Measurements from ENCODE around the gene HIVEP3.

DNA sequence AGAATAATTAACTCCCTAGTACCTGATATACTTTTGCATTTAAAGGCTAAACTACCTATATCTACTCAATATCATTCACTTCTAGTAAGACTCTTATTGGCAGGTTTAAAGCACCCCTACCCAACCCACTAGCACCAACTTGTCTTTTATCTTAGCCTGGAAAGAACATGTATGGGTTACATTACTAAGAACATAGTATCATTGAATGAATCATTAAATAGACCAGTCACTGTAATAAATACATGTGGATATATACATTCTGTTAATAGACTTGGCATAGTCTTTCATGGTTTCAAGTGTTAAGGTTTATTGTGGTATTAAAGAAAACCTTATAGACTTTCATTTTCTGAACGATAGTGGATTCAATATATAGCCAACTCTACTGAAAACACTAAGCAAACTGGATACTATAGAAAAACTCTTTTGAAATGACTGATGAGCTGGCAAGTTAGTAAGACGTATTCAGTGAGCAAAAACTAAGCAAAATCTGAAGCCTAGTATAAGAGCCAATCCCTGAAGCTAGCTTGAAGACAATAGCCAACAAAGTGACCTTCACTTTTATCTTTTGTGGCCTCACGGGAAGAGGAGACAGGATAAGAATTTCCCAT is 10.3 kb downstream of the HIVEP3 start:
- TF ChIP-seq POLR2A (IDR thresholded peaks at IDR 0.05; ENCODE audit: low read length) (no peak), GATA1 (IDR thresholded peaks at IDR 0.05; ENCODE audit: low read depth, low read length) (no peak)

All from erythroblast (primary cell).